Uterus (tissue), 2 donors: ENCODE results near the gene SLC22A12.

Source experiments
- CTCF ChIP-seq, 4 experiments: fragments of 200-600 bp in 2 of 4; fragments of 450-650 bp in 2 of 4; sonication (generic) in 2 of 4; IDR thresholded peaks; one replicate each; pipeline ENCODE4 v1.5.1; 2016 to 2019; ENCODE audit warnings: antibody characterized with exemption in 4 of 4, mild to moderate bottlenecking in 2 of 4, moderate library complexity in 1 of 4
- POLR2A ChIP-seq, 2 donors: fragments of 450-650 bp; IDR thresholded peaks; one replicate each; pipeline ENCODE4 v1.6.1; 2016; ENCODE audit warnings: antibody characterized with exemption in 2 of 2, mild to moderate bottlenecking in 1 of 2, moderate library complexity in 1 of 2

GRCh38 chr11:64591257-64592233, 525 bp downstream of the SLC22A12 start:
- TF ChIP-seq CTCF (IDR thresholded peaks at IDR 0.05) = no peak
- no peak for TF ChIP-seq POLR2A (IDR thresholded peaks at IDR 0.05)
